ENCODE results near the gene PKHD1.
A peak's percentile ranks its signal among the peaks of the same experiment; 100 is the strongest.

The PKHD1 gene

GRCh38 chr6:51972659-51973058 lies 114.8 kb downstream of the PKHD1 start:
- TF ChIP-seq GATA3 (IDR thresholded peaks at IDR 0.05; ENCODE audit: low read depth, low read length) (peak; percentile 99), GATA2 (IDR thresholded peaks at IDR 0.05; ENCODE audit: low read depth, low read length) (peak; percentile 95)

GRCh38 chr6:51968265-51968664 lies 119.1 kb downstream of the PKHD1 start:
- TF ChIP-seq GATA2 (IDR thresholded peaks at IDR 0.05; ENCODE audit: low read depth, low read length), result 0 out of 2 replicates have a peak, but pooled peaks have one; percentile 6
- TF ChIP-seq GATA3 (IDR thresholded peaks at IDR 0.05; ENCODE audit: low read depth, low read length), result no peak

- TF ChIP-seq GATA2 (IDR thresholded peaks at IDR 0.05; ENCODE audit: low read depth, low read length), result peak; percentile 52; the same call in 1 of the 2 replicates
- TF ChIP-seq GATA3 (IDR thresholded peaks at IDR 0.05; ENCODE audit: low read depth, low read length), result peak; percentile 92
Measured at GRCh38 chr6:51965222-51965801, 122.1 kb downstream of the PKHD1 start.

GRCh38 chr6:51963980-51964379 lies 123.4 kb downstream of the PKHD1 start:
- TF ChIP-seq GATA2 (IDR thresholded peaks at IDR 0.05; ENCODE audit: low read depth, low read length) (no peak), GATA3 (IDR thresholded peaks at IDR 0.05; ENCODE audit: low read depth, low read length) (no peak)

GRCh38 chr6:51962354-51962753 lies 125.1 kb downstream of the PKHD1 start:
- TF ChIP-seq GATA3 (IDR thresholded peaks at IDR 0.05; ENCODE audit: low read depth, low read length) (no peak), GATA2 (IDR thresholded peaks at IDR 0.05; ENCODE audit: low read depth, low read length) (no peak)

GRCh38 chr6:51960419-51960818 lies 127.0 kb downstream of the PKHD1 start:
- TF ChIP-seq GATA2 (IDR thresholded peaks at IDR 0.05; ENCODE audit: low read depth, low read length) (no peak), GATA3 (IDR thresholded peaks at IDR 0.05; ENCODE audit: low read depth, low read length) (no peak)

GRCh38 chr6:51959744-51960383 lies 127.5 kb downstream of the PKHD1 start:
- TF ChIP-seq GATA3 (IDR thresholded peaks at IDR 0.05; ENCODE audit: low read depth, low read length), result no peak
- TF ChIP-seq GATA2 (IDR thresholded peaks at IDR 0.05; ENCODE audit: low read depth, low read length), result no peak

- TF ChIP-seq GATA2 (IDR thresholded peaks at IDR 0.05; ENCODE audit: low read depth, low read length) (no peak), GATA3 (IDR thresholded peaks at IDR 0.05; ENCODE audit: low read depth, low read length) (no peak)
Measured at GRCh38 chr6:51954681-51955080, 132.7 kb downstream of the PKHD1 start.

- TF ChIP-seq GATA3 (IDR thresholded peaks at IDR 0.05; ENCODE audit: low read depth, low read length) (no peak), GATA2 (IDR thresholded peaks at IDR 0.05; ENCODE audit: low read depth, low read length) (no peak)
Measured at GRCh38 chr6:51953246-51953645, 134.2 kb downstream of the PKHD1 start.

GRCh38 chr6:51951924-51952323 lies 135.5 kb downstream of the PKHD1 start:
- TF ChIP-seq GATA2 (IDR thresholded peaks at IDR 0.05; ENCODE audit: low read depth, low read length) (no peak), GATA3 (IDR thresholded peaks at IDR 0.05; ENCODE audit: low read depth, low read length) (no peak)

- TF ChIP-seq GATA3 (IDR thresholded peaks at IDR 0.05; ENCODE audit: low read depth, low read length) (no peak), GATA2 (IDR thresholded peaks at IDR 0.05; ENCODE audit: low read depth, low read length) (no peak)
Measured at GRCh38 chr6:51949526-51949925, 137.9 kb downstream of the PKHD1 start.

GRCh38 chr6:51936531-51937290 lies 150.7 kb downstream of the PKHD1 start:
- no peak for TF ChIP-seq GATA2 (IDR thresholded peaks at IDR 0.05; ENCODE audit: low read depth, low read length)

GRCh38 chr6:51934098-51934497 lies 153.3 kb downstream of the PKHD1 start:
- TF ChIP-seq GATA2 (IDR thresholded peaks at IDR 0.05; ENCODE audit: low read depth, low read length) (no peak), GATA3 (IDR thresholded peaks at IDR 0.05; ENCODE audit: low read depth, low read length) (no peak)

GRCh38 chr6:51932956-51933355 lies 154.5 kb downstream of the PKHD1 start:
- TF ChIP-seq GATA3 (IDR thresholded peaks at IDR 0.05; ENCODE audit: low read depth, low read length) (no peak), GATA2 (IDR thresholded peaks at IDR 0.05; ENCODE audit: low read depth, low read length) (no peak)

- TF ChIP-seq GATA3 (IDR thresholded peaks at IDR 0.05; ENCODE audit: low read depth, low read length) (no peak), GATA2 (IDR thresholded peaks at IDR 0.05; ENCODE audit: low read depth, low read length) (no peak)
Measured at GRCh38 chr6:51930602-51931001, 156.8 kb downstream of the PKHD1 start.

All from SH-SY5Y (cell line).